HEK293T (cell line): ENCODE data around the gene MREG.

Source experiments
- CTCF ChIA-PET: fragments of 350-600 bp; formaldehyde crosslinking; extraction: SDS; loops from one replicate; lab custom pipeline; 2021; ENCODE audit warnings: antibody characterized with exemption, inconsistent platforms; lab: Yijun Ruan, JAX
- POLR2A ChIA-PET: fragments of 350-600 bp; formaldehyde crosslinking; extraction: SDS; loops from one replicate; lab custom pipeline; 2020; ENCODE audit warnings: antibody characterized with exemption, inconsistent platforms; lab: Yijun Ruan, JAX
- DNase-seq: peaks from one replicate; pipeline ENCODE4 v3.0.0; 2012; ENCODE audit warnings: mixed read lengths; ENCODE audit errors: extremely low spot score
- ARNT ChIP-seq: fragments of 450-650 bp; IDR thresholded peaks from 2 replicates; pipeline ENCODE4 v1.6.1; 2017; ENCODE audit warnings: mild to moderate bottlenecking
- BHLHE40 ChIP-seq: fragments of 450-650 bp; IDR thresholded peaks from 2 replicates; pipeline ENCODE4 v1.6.1; 2016; ENCODE audit warnings: mild to moderate bottlenecking, moderate library complexity, borderline replicate concordance
- CTBP1 ChIP-seq: fragments of 450-650 bp; IDR thresholded peaks from 2 replicates; pipeline ENCODE4 v1.6.1; 2016; ENCODE audit warnings: borderline replicate concordance
- ELF4 ChIP-seq: fragments of 450-650 bp; IDR thresholded peaks from 2 replicates; pipeline ENCODE4 v1.6.1; 2017; ENCODE audit warnings: antibody characterized with exemption
- FOXA1 ChIP-seq: fragments of 450-650 bp; IDR thresholded peaks from 2 replicates; pipeline ENCODE4 v1.6.1; 2016; ENCODE audit warnings: mild to moderate bottlenecking
- FOXK2 ChIP-seq: fragments of 450-650 bp; IDR thresholded peaks from 2 replicates; pipeline ENCODE4 v1.6.1; 2016; ENCODE audit warnings: mild to moderate bottlenecking
- FOXM1 ChIP-seq: fragments of 450-650 bp; IDR thresholded peaks from 2 replicates; pipeline ENCODE4 v1.6.1; 2017; ENCODE audit warnings: mild to moderate bottlenecking, borderline replicate concordance
- HDGF ChIP-seq: fragments of 450-650 bp; IDR thresholded peaks from 2 replicates; pipeline ENCODE4 v1.6.1; 2017; ENCODE audit warnings: antibody characterized with exemption, borderline replicate concordance
- L3MBTL2 ChIP-seq: fragments of 450-650 bp; conservative IDR thresholded peaks from 2 replicates; pipeline ENCODE4 v1.6.1; 2016; ENCODE audit warnings: mild to moderate bottlenecking
- LEF1 ChIP-seq: fragments of 450-650 bp; IDR thresholded peaks from 2 replicates; pipeline ENCODE4 v1.6.1; 2017; ENCODE audit warnings: mild to moderate bottlenecking, borderline replicate concordance
- NFRKB ChIP-seq: fragments of 450-650 bp; IDR thresholded peaks from 2 replicates; pipeline ENCODE4 v1.6.1; 2016; ENCODE audit warnings: mild to moderate bottlenecking, moderate library complexity
- PKNOX1 ChIP-seq: fragments of 450-650 bp; IDR thresholded peaks from 2 replicates; pipeline ENCODE4 v1.6.1; 2016
- SP1 ChIP-seq: fragments of 450-650 bp; IDR thresholded peaks from 2 replicates; pipeline ENCODE4 v1.6.1; 2017
- SUZ12 ChIP-seq: fragments of 450-650 bp; IDR thresholded peaks from 2 replicates; pipeline ENCODE4 v1.6.1; 2016; ENCODE audit warnings: mild to moderate bottlenecking
- TARDBP ChIP-seq: fragments of 450-650 bp; IDR thresholded peaks from 2 replicates; pipeline ENCODE4 v1.6.1; 2016
- ZNF384 ChIP-seq: fragments of 450-650 bp; IDR thresholded peaks from 2 replicates; pipeline ENCODE4 v1.6.1; 2016

MREG gene

GRCh38 chr2:215949991-215950404 is 63.4 kb downstream of the MREG start:
- peak; percentile 46 for DNase-seq
- POLR2A ChIA-PET, result no interaction called here

GRCh38 chr2:215948051-215948450 is 65.3 kb downstream of the MREG start:
- ChIA-PET CTCF (no interaction called here), POLR2A (no interaction called here)
- no peak for DNase-seq
- no peak for TF ChIP-seq SUZ12
- no peak for TF ChIP-seq FOXK2
- TF ChIP-seq ARNT, result no peak
- no peak for TF ChIP-seq HDGF
- TF ChIP-seq SP1, result no peak
- TF ChIP-seq CTBP1, result no peak
- TF ChIP-seq PKNOX1, result no peak
- no peak for TF ChIP-seq LEF1
- no peak for TF ChIP-seq NFRKB
- TF ChIP-seq L3MBTL2, result no peak
- TF ChIP-seq TARDBP, result no peak
- no peak for TF ChIP-seq ZNF384
- TF ChIP-seq FOXM1, result no peak
- no peak for TF ChIP-seq FOXA1
- no peak for TF ChIP-seq BHLHE40
- TF ChIP-seq ELF4, result no peak

More at GRCh38 chr2:215949991-215950404, 63.4 kb downstream of the MREG start:
- no peak for TF ChIP-seq CTBP1
- peak; percentile 64 for TF ChIP-seq ZNF384
- no peak for TF ChIP-seq L3MBTL2
- CTCF ChIA-PET, result interaction anchor here (0.9 to 1.7 kb wide), 3 partner anchors 70 to 84 kb away, joined by 3 to 4 read pairs (median 4); no protein-coding TSS in a partner anchor

- ChIA-PET CTCF (no interaction called here), POLR2A (no interaction called here)
Observed at GRCh38 chr2:215946586-215946985, 66.8 kb downstream of the MREG start.

GRCh38 chr2:215942194-215942593 is 71.2 kb downstream of the MREG start:
- no peak for DNase-seq
- ChIA-PET CTCF (no interaction called here), POLR2A (interaction anchor here (0.6 kb wide), 1 partner anchor 99 kb away, joined by 3 read pairs; no protein-coding TSS in a partner anchor)
- no peak for TF ChIP-seq FOXK2
- TF ChIP-seq ELF4, result no peak
- no peak for TF ChIP-seq SP1
- no peak for TF ChIP-seq ARNT
- TF ChIP-seq SUZ12, result no peak
- TF ChIP-seq LEF1, result no peak
- no peak for TF ChIP-seq ZNF384
- TF ChIP-seq PKNOX1, result no peak
- TF ChIP-seq NFRKB, result no peak

More at GRCh38 chr2:215946586-215946985, 66.8 kb downstream of the MREG start:
- no peak for DNase-seq
- no peak for TF ChIP-seq FOXA1
- no peak for TF ChIP-seq SP1
- TF ChIP-seq SUZ12, result no peak
- TF ChIP-seq CTBP1, result no peak
- no peak for TF ChIP-seq ZNF384
- no peak for TF ChIP-seq L3MBTL2
- no peak for TF ChIP-seq FOXM1
- no peak for TF ChIP-seq PKNOX1
- TF ChIP-seq ELF4, result no peak
- TF ChIP-seq FOXK2, result no peak
- no peak for TF ChIP-seq NFRKB

- ChIA-PET POLR2A (interaction anchor here (0.6 kb wide), 1 partner anchor 98 kb away, joined by 3 read pairs; no protein-coding TSS in a partner anchor), CTCF (no interaction called here)
- no peak for DNase-seq
- no peak for TF ChIP-seq TARDBP
- TF ChIP-seq L3MBTL2, result no peak
- no peak for TF ChIP-seq SP1
- no peak for TF ChIP-seq PKNOX1
- no peak for TF ChIP-seq FOXA1
- no peak for TF ChIP-seq FOXK2
- TF ChIP-seq ELF4, result no peak
Observed at GRCh38 chr2:215941726-215942125, 71.6 kb downstream of the MREG start.

GRCh38 chr2:215940645-215941184 is 72.6 kb downstream of the MREG start:
- ChIA-PET CTCF (no interaction called here), POLR2A (no interaction called here)
- TF ChIP-seq BHLHE40 (no peak), LEF1 (no peak), SP1 (no peak), L3MBTL2 (no peak), ARNT (no peak), CTBP1 (no peak), SUZ12 (no peak), TARDBP (no peak), HDGF (no peak), PKNOX1 (no peak), FOXM1 (no peak), NFRKB (no peak)
- no peak for DNase-seq
